SW480 (cell line): ENCODE data around the gene OR6K3.
"Not testable (repeated sequence)": the region's sequence is repeated elsewhere in the genome, so short reads cannot be mapped to it uniquely, and the experiment has no call there.

ENCODE experiments used
- DNase-seq: peaks from one replicate; pipeline ENCODE4 v3.0.0-alpha.2; 2016; ENCODE audit warnings: low spot score

The OR6K3 gene, protein sequence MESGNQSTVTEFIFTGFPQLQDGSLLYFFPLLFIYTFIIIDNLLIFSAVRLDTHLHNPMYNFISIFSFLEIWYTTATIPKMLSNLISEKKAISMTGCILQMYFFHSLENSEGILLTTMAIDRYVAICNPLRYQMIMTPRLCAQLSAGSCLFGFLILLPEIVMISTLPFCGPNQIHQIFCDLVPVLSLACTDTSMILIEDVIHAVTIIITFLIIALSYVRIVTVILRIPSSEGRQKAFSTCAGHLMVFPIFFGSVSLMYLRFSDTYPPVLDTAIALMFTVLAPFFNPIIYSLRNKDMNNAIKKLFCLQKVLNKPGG

GRCh38 chr1:158720620-158721019 is at the start of gene OR6K3:
TSS of gene OR6K3 (minus strand) at chr1:158720720. CDS start at chr1:158718115, 2,605 bp downstream.
- DNase-seq, result no peak

GRCh38 chr1:158754420-158754819 is 33.9 kb upstream of the OR6K3 start, which contains the start of gene OR6K6:
TSS of gene OR6K6 (plus strand) at chr1:158754720. CDS start at chr1:158754888, 168 bp downstream.
- DNase-seq, result no peak

DNA sequence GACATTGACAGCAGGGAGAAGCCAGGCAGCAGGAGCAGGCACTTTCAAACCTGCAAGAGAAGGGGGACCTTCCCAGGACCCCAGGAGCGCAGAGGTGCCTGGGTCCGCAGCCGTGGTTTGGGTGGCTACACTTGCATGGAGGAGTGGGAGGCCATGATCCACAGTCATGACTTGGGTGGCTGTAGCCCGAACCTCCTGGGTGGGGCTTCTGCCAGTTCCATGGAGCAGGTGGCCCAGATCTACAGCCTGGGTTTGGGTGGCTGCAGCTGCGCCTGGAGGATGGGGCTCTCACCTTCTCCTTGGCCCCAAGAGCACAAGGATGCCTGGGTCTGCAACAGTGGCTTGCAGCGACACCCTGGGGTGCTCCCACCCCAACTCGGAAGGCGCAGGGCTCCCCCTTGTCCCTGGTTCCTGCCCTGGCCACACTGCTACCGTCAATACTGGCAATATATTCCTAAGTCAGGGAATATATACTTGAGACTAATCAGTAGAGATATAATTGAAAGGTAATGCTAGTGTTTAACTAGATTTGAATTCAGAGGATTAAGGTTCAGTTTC is 31.7 kb upstream of the OR6K3 start:
- DNase-seq, result no peak

GRCh38 chr1:158735848-158736247 is 15.3 kb upstream of the OR6K3 start:
- no peak for DNase-seq

- DNase-seq, result no peak
Observed at GRCh38 chr1:158732524-158732923, 12.0 kb upstream of the OR6K3 start.

DNA sequence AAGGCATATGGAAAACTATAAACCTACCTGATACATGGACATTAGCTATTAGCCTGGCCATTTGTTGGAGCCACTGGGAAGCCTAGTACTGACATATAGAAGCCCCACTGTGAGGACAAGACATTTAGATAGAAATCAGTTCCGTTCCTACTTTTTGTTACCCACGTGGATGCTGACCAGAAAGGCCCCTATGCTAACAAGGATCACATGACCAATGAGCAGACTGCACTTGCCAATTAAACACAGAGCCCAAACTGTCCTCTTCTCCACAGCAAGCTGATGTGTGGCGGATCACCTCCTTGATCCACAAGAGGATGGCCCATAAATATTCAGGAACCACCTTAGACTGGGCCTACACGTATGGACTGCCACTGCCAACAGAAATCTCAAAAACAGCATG is 11.2 kb upstream of the OR6K3 start:
- no peak for DNase-seq

- DNase-seq, result no peak
Observed at GRCh38 chr1:158730453-158730852, 9.9 kb upstream of the OR6K3 start.

DNA sequence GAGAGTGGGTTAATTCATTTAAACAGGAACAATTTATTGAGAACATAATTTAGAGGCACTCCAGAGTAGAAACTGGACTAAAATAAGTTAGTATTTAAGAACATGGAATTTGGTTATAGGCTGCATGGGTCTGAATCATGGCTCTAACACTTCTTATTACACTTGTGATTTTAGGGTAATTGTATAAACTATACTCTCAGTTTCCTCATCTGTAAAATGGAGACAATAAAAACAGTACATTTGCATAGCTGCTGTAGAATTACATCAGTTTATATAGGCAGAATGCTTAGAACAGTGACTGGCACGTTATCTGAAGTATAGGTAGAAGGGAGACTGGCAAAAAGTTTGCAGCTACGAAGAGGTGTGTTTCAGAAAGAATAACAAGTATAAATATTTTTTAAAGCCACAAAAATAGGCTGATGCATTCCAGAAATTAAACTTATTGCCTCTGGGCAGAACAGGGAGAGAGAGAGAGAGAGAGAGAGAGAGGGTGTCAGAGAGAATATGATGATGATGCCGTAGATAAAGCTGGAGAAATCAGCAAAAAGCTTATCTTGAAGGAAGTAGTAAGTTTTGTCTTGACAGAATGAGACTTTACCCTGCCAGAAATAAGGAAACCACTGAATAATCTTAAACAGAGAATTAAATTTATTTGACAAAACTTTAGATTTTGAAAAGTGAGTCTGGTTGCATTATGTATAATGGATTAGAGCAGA is 8.1 kb upstream of the OR6K3 start:
- DNase-seq, result no peak

GRCh38 chr1:158724442-158724841 is 3.9 kb upstream of the OR6K3 start:
- DNase-seq, result no peak

DNA sequence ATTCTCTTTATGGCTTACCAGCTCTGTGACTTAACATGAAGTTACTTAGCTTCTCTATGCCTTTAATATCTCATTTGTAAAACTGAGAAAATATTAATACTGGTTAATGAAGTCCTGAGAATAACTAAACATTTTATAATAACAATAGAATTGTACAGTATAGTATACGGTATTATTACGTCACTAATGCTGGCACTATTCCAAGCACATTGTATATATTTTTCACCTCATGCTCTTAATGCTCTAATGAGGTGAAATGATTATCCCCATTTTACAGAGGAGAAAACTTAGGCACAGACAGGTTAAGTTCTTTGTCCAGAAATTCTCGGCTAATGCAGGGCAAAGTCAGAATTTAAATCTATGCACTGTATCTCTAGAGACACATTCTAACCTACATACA is 856 bp downstream of the OR6K3 start:
- DNase-seq, result no peak

- DNase-seq, result no peak
Observed at GRCh38 chr1:158717344-158717743, 3.2 kb downstream of the OR6K3 start.

DNA sequence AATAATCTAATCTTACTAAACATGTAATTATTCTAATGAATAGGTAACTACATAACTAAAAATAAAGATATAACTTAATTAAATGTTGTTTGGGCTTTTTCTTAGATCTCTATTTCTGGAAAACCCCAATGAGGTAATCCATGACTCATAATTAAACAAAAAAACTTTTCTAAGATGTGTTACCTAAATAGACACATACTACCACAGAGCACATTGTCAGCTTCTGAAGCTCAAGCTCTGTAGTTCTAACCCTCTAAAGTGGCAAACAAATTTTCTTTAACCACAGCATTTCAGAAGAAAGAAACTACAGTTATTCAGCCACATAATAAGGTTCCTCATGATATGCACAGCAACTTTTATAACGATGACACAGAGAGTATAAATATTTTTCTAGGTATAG is 4.2 kb downstream of the OR6K3 start:
- DNase-seq, result no peak

- no peak for DNase-seq
Observed at GRCh38 chr1:158714754-158715153, 5.8 kb downstream of the OR6K3 start.

GRCh38 chr1:158711098-158711497 is 9.4 kb downstream of the OR6K3 start:
- no peak for DNase-seq

- DNase-seq, result no peak
Observed at GRCh38 chr1:158706096-158706495, 14.4 kb downstream of the OR6K3 start.

GRCh38 chr1:158700552-158700951 is 20.0 kb downstream of the OR6K3 start, which contains the start of gene OR6K2:
TSS of gene OR6K2 (minus strand) at chr1:158700652. CDS start at chr1:158700652, 0 bp downstream.
- DNase-seq, result no peak

GRCh38 chr1:158694596-158694995 is 25.9 kb downstream of the OR6K3 start:
- DNase-seq, result no peak

- no peak for DNase-seq
Observed at GRCh38 chr1:158692356-158692755, 28.2 kb downstream of the OR6K3 start.

- DNase-seq, result no peak
Observed at GRCh38 chr1:158691907-158692306, 28.6 kb downstream of the OR6K3 start.

DNA sequence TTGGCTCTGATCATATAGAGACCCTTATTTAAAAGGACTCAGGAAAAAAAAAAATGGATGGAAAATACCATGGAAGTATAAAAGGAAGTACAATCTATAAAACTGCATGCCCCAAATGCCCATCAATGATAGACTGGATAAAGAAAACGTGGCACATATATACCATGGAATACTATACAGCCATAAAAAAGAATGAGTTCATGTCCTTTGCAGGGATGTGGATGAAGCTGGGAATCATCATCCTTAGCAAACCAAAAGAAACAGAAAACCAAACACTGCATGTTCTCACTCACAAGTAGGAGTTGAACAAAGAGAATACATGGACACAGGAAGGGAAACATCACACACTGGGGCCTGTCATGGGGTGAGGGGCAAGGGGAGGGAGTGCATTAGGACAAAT is 29.4 kb downstream of the OR6K3 start:
- DNase-seq, result not testable (repeated sequence)

DNA sequence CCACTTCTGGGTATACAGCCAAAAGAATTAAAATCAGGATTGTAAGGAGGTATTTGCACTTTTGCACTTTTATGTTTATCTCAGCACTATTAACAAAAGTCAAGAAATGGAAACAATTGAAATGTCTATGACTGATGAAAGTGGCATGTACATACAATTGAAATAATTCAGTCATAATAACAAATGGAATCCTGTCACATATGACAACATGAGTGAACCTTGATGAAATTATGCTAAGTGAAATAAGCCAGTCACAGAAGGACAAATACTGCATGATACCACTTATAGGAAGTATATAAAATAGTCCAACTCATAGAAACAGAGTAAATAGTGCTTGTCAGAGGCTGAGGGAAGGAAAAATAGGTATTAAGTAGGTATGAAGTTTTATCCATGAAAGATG is 30.6 kb downstream of the OR6K3 start:
- DNase-seq, result no peak

DNA sequence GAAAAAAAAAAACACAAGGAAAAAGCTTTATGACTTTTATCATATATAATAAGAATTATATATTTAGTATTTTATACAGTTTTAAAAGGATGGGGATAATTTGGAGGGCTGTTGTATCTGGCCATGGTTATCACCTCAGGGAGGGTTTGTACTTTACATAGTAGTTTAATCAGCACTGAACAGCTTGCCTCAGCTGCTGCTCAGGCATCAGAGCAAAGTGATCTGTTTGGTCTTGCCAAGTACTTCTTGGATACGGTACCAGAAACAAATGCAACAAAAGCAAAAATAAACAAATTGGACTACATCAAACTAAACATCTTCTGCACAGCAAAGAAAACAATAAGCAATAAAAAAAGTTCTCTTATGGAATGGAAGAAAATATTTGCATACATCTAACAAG is 31.4 kb downstream of the OR6K3 start:
- DNase-seq, result no peak

DNA sequence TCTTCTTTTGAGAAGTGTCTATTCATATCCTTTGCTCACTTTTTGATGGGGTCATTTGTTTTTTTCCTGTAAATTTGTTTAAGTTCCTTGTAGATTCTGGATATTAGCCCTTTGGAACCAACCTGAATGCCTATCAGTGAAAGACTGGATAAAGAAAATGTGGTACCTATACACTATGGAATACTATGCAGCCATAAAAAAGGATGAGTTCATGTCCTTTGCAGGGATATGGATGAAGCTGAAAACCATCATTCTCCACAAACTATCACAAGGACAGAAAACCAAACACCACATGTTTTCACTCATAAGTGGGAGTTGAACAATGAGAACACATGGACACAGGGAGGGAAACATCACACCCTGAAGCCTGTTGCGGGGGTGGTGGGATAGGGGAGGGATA is 32.2 kb downstream of the OR6K3 start:
- not testable (repeated sequence) for DNase-seq
